HG02610 (cell line): Measurements from ENCODE around the gene MLPH.
"Not testable (repeated sequence)": the region's sequence is repeated elsewhere in the genome, so short reads cannot be mapped to it uniquely, and the experiment has no call there.

Experiments
- ATAC-seq: cut with Tn5 transposase; IDR thresholded peaks from one replicate; pipeline ENCODE4 v1.9.1; 2021; ENCODE audit warnings: mild to moderate bottlenecking, moderate library complexity; ENCODE audit not compliant: unreplicated experiment

Gene MLPH

GRCh38 chr2:237456200-237456843, 30.7 kb upstream of the MLPH start:
- no peak for ATAC-seq

GRCh38 chr2:237457388-237457941, 29.6 kb upstream of the MLPH start:
- no peak for ATAC-seq

- no peak for ATAC-seq
Observed at GRCh38 chr2:237458519-237458918, 28.5 kb upstream of the MLPH start.

- ATAC-seq = no peak
Observed at GRCh38 chr2:237459226-237459625, 27.8 kb upstream of the MLPH start.

- no peak for ATAC-seq
Observed at GRCh38 chr2:237459741-237460174, 27.3 kb upstream of the MLPH start.

GRCh38 chr2:237464757-237465391, 22.2 kb upstream of the MLPH start:
- ATAC-seq = no peak

- no peak for ATAC-seq
Observed at GRCh38 chr2:237465515-237466148, 21.4 kb upstream of the MLPH start.

- no peak for ATAC-seq
Observed at GRCh38 chr2:237466211-237466610, 20.8 kb upstream of the MLPH start.

GRCh38 chr2:237467447-237468179, 19.4 kb upstream of the MLPH start:
- ATAC-seq = no peak

- ATAC-seq = not testable (repeated sequence)
Observed at GRCh38 chr2:237469410-237469809, 17.6 kb upstream of the MLPH start.

GRCh38 chr2:237469849-237470248, 17.2 kb upstream of the MLPH start:
- ATAC-seq = no peak

- no peak for ATAC-seq
Observed at GRCh38 chr2:237470914-237471313, 16.1 kb upstream of the MLPH start.

GRCh38 chr2:237471438-237472186, 15.4 kb upstream of the MLPH start:
- no peak for ATAC-seq

- no peak for ATAC-seq
Observed at GRCh38 chr2:237472187-237472712, 14.8 kb upstream of the MLPH start.

GRCh38 chr2:237472909-237473877, 13.9 kb upstream of the MLPH start:
- no peak for ATAC-seq

GRCh38 chr2:237473878-237474441, 13.1 kb upstream of the MLPH start:
- ATAC-seq = no peak

GRCh38 chr2:237474442-237474911, 12.6 kb upstream of the MLPH start:
- ATAC-seq = no peak

- ATAC-seq = peak; percentile 80
Observed at GRCh38 chr2:237474931-237475703, 11.9 kb upstream of the MLPH start.
